IPS DF 6.9 (cell line): ENCODE data around the gene ORC2.
"Not testable (repeated sequence)": the region's sequence is repeated elsewhere in the genome, so short reads cannot be mapped to it uniquely, and the experiment has no call there.

ENCODE experiments used
- DNase-seq: peaks from one replicate; pipeline ENCODE4 v3.0.0-alpha.2; 2013; ENCODE audit warnings: low read depth, low spot score
- H3K27ac ChIP-seq: one replicate; pipeline ENCODE4 v1.5.1; 2013; ENCODE audit warnings: low read length, control low read depth
- H3K27me3 ChIP-seq: 2 replicates; pipeline ENCODE4 v1.6.1; 2013; ENCODE audit warnings: mild to moderate bottlenecking, low read length; ENCODE audit not compliant: control insufficient read depth, insufficient read depth
- H3K36me3 ChIP-seq: 2 replicates; pipeline ENCODE4 v1.6.1; 2013; ENCODE audit warnings: low read length; ENCODE audit not compliant: control insufficient read depth, insufficient read depth
- H3K4me1 ChIP-seq: 2 replicates; pipeline ENCODE4 v1.6.1; 2013; ENCODE audit warnings: low read length; ENCODE audit not compliant: control insufficient read depth, insufficient read depth
- H3K4me3 ChIP-seq: 2 replicates; pipeline ENCODE4 v1.5.1; 2013; ENCODE audit warnings: mild to moderate bottlenecking, low read length
- H3K9me3 ChIP-seq: 2 replicates; pipeline ENCODE4 v1.6.1; 2013; ENCODE audit warnings: low read length, inconsistent platforms; ENCODE audit not compliant: control insufficient read depth, insufficient read depth
- WGBS: extraction: QIAGEN DNeasy Blood & Tissue Kit; methylation state at CpG from one replicate; pipeline ENCODE4 v1.1.7; 2013; ENCODE audit warnings: mixed read lengths, missing lambda C conversion rate; ENCODE audit not compliant: insufficient read length, insufficient coverage; 5-methylcytosine and 5-hydroxymethylcytosine counted together

ORC2 gene

GRCh38 chr2:200888704-200889625 is 74.5 kb downstream of the ORC2 start, which contains the start of the genes NIF3L1 and PPIL3:
TSS of gene NIF3L1 (plus strand) at chr2:200889371. CDS start at chr2:200891944, 2,573 bp downstream.
TSS of gene PPIL3 (minus strand) at chr2:200889077. CDS start at chr2:200887615, 1,462 bp downstream.
- Histone ChIP-seq H3K27me3 (no peaks in the 10 kb centered on the region), H3K9me3 (no peaks in the 10 kb centered on the region), H3K36me3 (peaks cover 3% of the 10 kb centered on the region; the same call in 1 of the 2 replicates), H3K27ac (no peak within 1 kb of the TSS), H3K4me3 (peak within 1 kb of the TSS; percentile 75), H3K4me1 (no peaks in the 10 kb centered on the region)
- peak; percentile 99 for DNase-seq
- WGBS, result no CpG with 5 or more reads among the region's 50 CpGs

- H3K36me3 ChIP-seq, H3K27me3 ChIP-seq, H3K9me3 ChIP-seq, DNase-seq, H3K27ac ChIP-seq, H3K4me1 ChIP-seq, H3K4me3 ChIP-seq: not testable (repeated sequence)
- no CpG with 5 or more reads among the region's 2 CpGs for WGBS
Observed at GRCh38 chr2:200881715-200882249, 81.7 kb downstream of the ORC2 start.

GRCh38 chr2:200878289-200878880 is 85.1 kb downstream of the ORC2 start:
- no peaks in the 10 kb centered on the region for H3K27me3 ChIP-seq
- H3K4me1 ChIP-seq, result no peaks in the 10 kb centered on the region
- WGBS, result no CpG with 5 or more reads among the region's 2 CpGs
- no peak overlapping the region for H3K4me3 ChIP-seq
- no peaks in the 10 kb centered on the region for H3K9me3 ChIP-seq
- no peak overlapping the region for H3K27ac ChIP-seq
- peaks cover 3% of the 10 kb centered on the region; the same call in 1 of the 2 replicates for H3K36me3 ChIP-seq
- DNase-seq, result no peak

GRCh38 chr2:200877443-200877842 is 86.0 kb downstream of the ORC2 start:
- H3K4me3 ChIP-seq, result no peak overlapping the region
- no peaks in the 10 kb centered on the region for H3K27me3 ChIP-seq
- no peak for DNase-seq
- H3K4me1 ChIP-seq, result no peaks in the 10 kb centered on the region
- H3K9me3 ChIP-seq, result no peaks in the 10 kb centered on the region
- peaks cover 3% of the 10 kb centered on the region; the same call in 1 of the 2 replicates for H3K36me3 ChIP-seq
- H3K27ac ChIP-seq, result no peak overlapping the region

- no CpG with 5 or more reads among the region's 6 CpGs for WGBS
- H3K27ac ChIP-seq, result no peak overlapping the region
- no peaks in the 10 kb centered on the region for H3K36me3 ChIP-seq
- H3K27me3 ChIP-seq, result no peaks in the 10 kb centered on the region
- DNase-seq, result no peak
- H3K4me1 ChIP-seq, result no peaks in the 10 kb centered on the region
- no peaks in the 10 kb centered on the region for H3K9me3 ChIP-seq
- H3K4me3 ChIP-seq, result no peak overlapping the region
Observed at GRCh38 chr2:200873560-200873959, 89.9 kb downstream of the ORC2 start.

GRCh38 chr2:200871151-200871550 is 92.3 kb downstream of the ORC2 start:
- Histone ChIP-seq H3K36me3 (no peaks in the 10 kb centered on the region), H3K4me1 (no peaks in the 10 kb centered on the region), H3K9me3 (no peaks in the 10 kb centered on the region), H3K27me3 (no peaks in the 10 kb centered on the region), H3K27ac (no peak overlapping the region), H3K4me3 (no peak overlapping the region)
- no CpG with 5 or more reads among the region's 3 CpGs for WGBS
- DNase-seq, result no peak

- H3K4me1 ChIP-seq, result no peaks in the 10 kb centered on the region
- H3K9me3 ChIP-seq, result no peaks in the 10 kb centered on the region
- no peak for DNase-seq
- no peak overlapping the region for H3K4me3 ChIP-seq
- no peak overlapping the region for H3K27ac ChIP-seq
- no CpG with 5 or more reads among the region's 2 CpGs for WGBS
- no peaks in the 10 kb centered on the region for H3K27me3 ChIP-seq
- H3K36me3 ChIP-seq, result no peaks in the 10 kb centered on the region
Observed at GRCh38 chr2:200869014-200869413, 94.4 kb downstream of the ORC2 start.

GRCh38 chr2:200864176-200865034 is 99.1 kb downstream of the ORC2 start, which contains the start of gene CLK1:
TSS of gene CLK1 (minus strand) at chr2:200864658. CDS start at chr2:200861862, 2,796 bp downstream.
- Histone ChIP-seq H3K27ac (no peak within 1 kb of the TSS), H3K27me3 (no peaks in the 10 kb centered on the region), H3K36me3 (no peaks in the 10 kb centered on the region; the same call in 1 of the 2 replicates), H3K9me3 (no peaks in the 10 kb centered on the region), H3K4me1 (no peaks in the 10 kb centered on the region), H3K4me3 (peak within 1 kb of the TSS; percentile 73)
- peak; percentile 61 for DNase-seq
- WGBS, result no CpG with 5 or more reads among the region's 89 CpGs

- H3K36me3 ChIP-seq, result no peaks in the 10 kb centered on the region; the same call in 1 of the 2 replicates
- H3K9me3 ChIP-seq, result no peaks in the 10 kb centered on the region
Observed at GRCh38 chr2:200863782-200864175, 99.7 kb downstream of the ORC2 start.

More at GRCh38 chr2:200863782-200864175, 99.7 kb downstream of the ORC2 start:
- Histone ChIP-seq H3K4me3 (peak overlapping the region; percentile 73), H3K27ac (no peak overlapping the region), H3K4me1 (no peaks in the 10 kb centered on the region), H3K27me3 (no peaks in the 10 kb centered on the region)
- DNase-seq, result no peak
- WGBS, result no CpG with 5 or more reads among the region's 19 CpGs
